HG02852 (cell line): ENCODE measurements around the gene GPS1.

Source experiments
- ATAC-seq: cut with Tn5 transposase; IDR thresholded peaks from one replicate; pipeline ENCODE4 v1.9.1; 2021; ENCODE audit warnings: mild to moderate bottlenecking, moderate library complexity; ENCODE audit not compliant: unreplicated experiment

The GPS1 gene

GRCh38 chr17:82076018-82076784, 24.5 kb downstream of the GPS1 start:
- ATAC-seq, result no peak

GRCh38 chr17:82076785-82077591, 25.3 kb downstream of the GPS1 start:
- no peak for ATAC-seq

GRCh38 chr17:82077617-82078358, 26.1 kb downstream of the GPS1 start:
- ATAC-seq, result no peak

- no peak for ATAC-seq
Observed at GRCh38 chr17:82078433-82078832, 26.7 kb downstream of the GPS1 start.

- no peak for ATAC-seq
Observed at GRCh38 chr17:82079001-82079677, 27.4 kb downstream of the GPS1 start.

- no peak for ATAC-seq
Observed at GRCh38 chr17:82080048-82080788, 28.5 kb downstream of the GPS1 start.

GRCh38 chr17:82080789-82081464, 29.2 kb downstream of the GPS1 start:
- ATAC-seq, result no peak

GRCh38 chr17:82081546-82081945, 29.8 kb downstream of the GPS1 start:
- ATAC-seq, result no peak

GRCh38 chr17:82081966-82082365, 30.3 kb downstream of the GPS1 start:
- no peak for ATAC-seq

GRCh38 chr17:82082456-82082855, 30.8 kb downstream of the GPS1 start:
- ATAC-seq, result no peak

- ATAC-seq, result no peak
Observed at GRCh38 chr17:82083009-82083408, 31.3 kb downstream of the GPS1 start.

- ATAC-seq, result no peak
Observed at GRCh38 chr17:82083533-82084359, 32.0 kb downstream of the GPS1 start.

- no peak for ATAC-seq
Observed at GRCh38 chr17:82084373-82085030, 32.8 kb downstream of the GPS1 start.

- ATAC-seq, result no peak
Observed at GRCh38 chr17:82085031-82085861, 33.5 kb downstream of the GPS1 start.

GRCh38 chr17:82085931-82086764, 34.5 kb downstream of the GPS1 start:
- ATAC-seq, result no peak
